Measurements from ENCODE around the gene CD38.

The CD38 gene

GRCh38 chr4:15783676-15784075 is 5.5 kb downstream of the CD38 start:
- H3K4me3 ChIP-seq (ENCODE audit: low read depth, low read length) = no peak overlapping the region
- DNase-seq (ENCODE audit: low read depth) = no peak
- TF ChIP-seq CTCF (IDR thresholded peaks at IDR 0.05; ENCODE audit: control insufficient read depth, extremely low read depth, insufficient read depth) = no peak

GRCh38 chr4:15784959-15785634 is 7.0 kb downstream of the CD38 start:
- no peak for DNase-seq (ENCODE audit: low read depth)
- TF ChIP-seq CTCF (IDR thresholded peaks at IDR 0.05; ENCODE audit: control insufficient read depth, extremely low read depth, insufficient read depth) = no peak
- H3K4me3 ChIP-seq (ENCODE audit: low read depth, low read length) = no peak overlapping the region

DNA sequence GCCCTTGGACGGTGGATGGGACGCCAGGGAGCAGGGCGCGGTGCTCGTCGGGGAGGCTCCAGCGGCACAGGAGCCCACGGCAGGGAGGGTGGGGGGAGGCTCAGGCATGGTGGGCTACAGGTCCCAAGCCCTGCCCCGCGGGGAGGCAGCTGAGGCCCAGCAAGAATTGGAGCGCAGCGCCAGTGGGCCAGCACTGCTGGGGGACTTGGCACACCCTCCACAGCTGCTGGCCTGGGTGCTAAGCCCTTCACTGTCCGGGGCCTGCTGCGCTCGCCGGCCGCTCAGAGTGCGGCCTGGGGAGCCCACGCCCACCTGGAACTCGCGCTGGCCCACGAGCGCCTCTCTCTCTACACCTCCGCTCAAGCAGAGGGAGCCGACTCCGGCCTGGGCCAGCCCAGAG is 8.6 kb downstream of the CD38 start:
- no peak overlapping the region for H3K4me3 ChIP-seq (ENCODE audit: low read depth, low read length)
- TF ChIP-seq CTCF (IDR thresholded peaks at IDR 0.05; ENCODE audit: control insufficient read depth, extremely low read depth, insufficient read depth) = no peak
- DNase-seq (ENCODE audit: low read depth) = no peak

GRCh38 chr4:15792974-15793373 is 14.8 kb downstream of the CD38 start:
- no peak overlapping the region for H3K4me3 ChIP-seq (ENCODE audit: low read depth, low read length)
- no peak for TF ChIP-seq CTCF (IDR thresholded peaks at IDR 0.05; ENCODE audit: control insufficient read depth, extremely low read depth, insufficient read depth)
- no peak for DNase-seq (ENCODE audit: low read depth)

GRCh38 chr4:15793506-15794363 is 15.6 kb downstream of the CD38 start:
- TF ChIP-seq CTCF (IDR thresholded peaks at IDR 0.05; ENCODE audit: control insufficient read depth, extremely low read depth, insufficient read depth) = no peak
- no peak for DNase-seq (ENCODE audit: low read depth)
- H3K4me3 ChIP-seq (ENCODE audit: low read depth, low read length) = no peak overlapping the region

- no peak overlapping the region for H3K4me3 ChIP-seq (ENCODE audit: low read depth, low read length)
- no peak for TF ChIP-seq CTCF (IDR thresholded peaks at IDR 0.05; ENCODE audit: control insufficient read depth, extremely low read depth, insufficient read depth)
Measured at GRCh38 chr4:15794426-15794825, 16.3 kb downstream of the CD38 start.

More at GRCh38 chr4:15794426-15794825, 16.3 kb downstream of the CD38 start:
- DNase-seq (ENCODE audit: low read depth) = no peak
